Stimulated activated CD4-positive, alpha-beta T cell treated with anti-CD3 and anti-CD28 coated beads, Interleukin-2, amount 100 ng/mL, for 4 hours (primary cell): ENCODE measurements around the gene PMFBP1.
A peak's percentile ranks its signal among the peaks of the same experiment; 100 is the strongest.
"Not testable (repeated sequence)": the region's sequence is repeated elsewhere in the genome, so short reads cannot be mapped to it uniquely, and the experiment has no call there.

Experiments used
- DNase-seq: peaks from one replicate; pipeline ENCODE4 v3.0.0-alpha.2; 2020; ENCODE audit warnings: low read depth

PMFBP1 gene

DNA sequence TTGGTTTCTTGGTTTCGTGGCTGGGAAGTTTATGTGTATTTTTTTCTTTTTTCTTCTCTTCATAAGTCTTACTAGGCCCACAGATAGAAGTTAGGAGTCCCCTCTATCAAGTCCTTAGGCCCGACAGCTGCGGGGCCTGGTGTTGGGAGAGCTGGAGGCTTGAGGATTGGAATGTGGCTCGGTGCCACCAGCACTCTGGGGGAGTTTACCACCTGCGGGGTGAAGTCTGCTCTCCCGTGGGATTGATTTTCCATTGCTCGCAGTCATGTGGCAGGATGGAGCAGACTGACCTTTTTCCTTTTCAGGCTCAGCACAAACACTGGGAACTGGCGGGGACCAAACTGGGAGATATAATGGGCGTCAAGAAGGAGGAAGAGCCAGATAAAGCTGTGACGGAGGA is 70.8 kb downstream of the PMFBP1 start:
- DNase-seq, result no peak

DNA sequence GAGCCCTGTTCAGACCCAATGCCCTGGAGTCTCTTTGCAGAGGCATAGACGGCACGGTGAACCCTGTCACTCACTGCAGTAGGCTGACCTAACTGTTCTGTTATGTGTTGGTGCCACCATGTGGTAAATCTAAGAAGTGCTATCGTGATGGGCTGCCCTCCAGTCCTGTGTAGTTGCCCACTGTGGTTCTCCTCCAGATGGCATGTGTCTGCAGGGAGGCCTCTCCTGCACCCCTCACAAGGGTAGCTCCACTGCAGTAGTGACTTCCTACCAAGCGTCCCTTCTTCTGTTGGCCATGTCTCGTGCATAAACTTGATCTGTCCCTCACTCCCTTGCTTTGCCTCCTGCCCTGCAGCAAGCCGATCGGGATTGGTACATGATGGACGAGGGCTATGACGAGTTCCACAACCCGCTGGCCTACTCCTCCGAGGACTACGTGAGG is 72.6 kb downstream of the PMFBP1 start:
- DNase-seq, result peak; percentile 19

DNA sequence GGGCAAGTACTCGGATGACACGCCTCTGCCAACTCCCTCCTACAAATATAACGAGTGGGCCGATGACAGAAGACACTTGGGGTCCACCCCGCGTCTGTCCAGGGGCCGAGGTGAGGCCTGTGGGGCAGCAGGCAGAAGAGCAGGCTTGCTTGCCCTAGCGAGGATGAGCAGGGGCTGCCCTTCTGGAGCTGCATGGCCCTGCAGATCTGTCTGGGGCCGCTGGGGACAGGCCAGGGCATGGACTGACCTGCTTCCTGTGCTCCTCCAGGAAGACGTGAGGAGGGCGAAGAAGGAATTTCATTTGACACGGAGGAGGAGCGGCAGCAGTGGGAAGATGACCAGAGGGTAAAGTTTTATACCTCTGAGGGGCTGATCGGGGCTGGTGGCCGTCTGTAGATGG is 73.0 kb downstream of the PMFBP1 start:
- DNase-seq, result no peak

DNA sequence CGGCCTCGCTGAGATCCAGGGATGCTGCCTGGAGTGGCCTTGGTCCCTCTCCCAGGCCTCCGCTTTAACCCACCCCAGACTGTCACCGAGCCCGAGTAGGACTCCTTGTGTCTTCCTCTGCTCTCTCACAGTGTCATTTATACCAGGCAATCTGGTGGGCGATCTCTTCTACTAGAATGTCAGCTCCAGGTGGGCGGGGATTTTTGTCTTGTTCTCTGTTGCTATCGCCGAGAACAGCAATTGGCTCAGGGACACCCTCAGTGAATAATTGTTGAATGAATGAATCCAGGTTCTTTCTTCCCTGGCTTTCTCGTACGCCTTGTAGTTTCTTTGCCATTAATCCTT is 77.7 kb downstream of the PMFBP1 start:
- DNase-seq, result peak; percentile 71

DNA sequence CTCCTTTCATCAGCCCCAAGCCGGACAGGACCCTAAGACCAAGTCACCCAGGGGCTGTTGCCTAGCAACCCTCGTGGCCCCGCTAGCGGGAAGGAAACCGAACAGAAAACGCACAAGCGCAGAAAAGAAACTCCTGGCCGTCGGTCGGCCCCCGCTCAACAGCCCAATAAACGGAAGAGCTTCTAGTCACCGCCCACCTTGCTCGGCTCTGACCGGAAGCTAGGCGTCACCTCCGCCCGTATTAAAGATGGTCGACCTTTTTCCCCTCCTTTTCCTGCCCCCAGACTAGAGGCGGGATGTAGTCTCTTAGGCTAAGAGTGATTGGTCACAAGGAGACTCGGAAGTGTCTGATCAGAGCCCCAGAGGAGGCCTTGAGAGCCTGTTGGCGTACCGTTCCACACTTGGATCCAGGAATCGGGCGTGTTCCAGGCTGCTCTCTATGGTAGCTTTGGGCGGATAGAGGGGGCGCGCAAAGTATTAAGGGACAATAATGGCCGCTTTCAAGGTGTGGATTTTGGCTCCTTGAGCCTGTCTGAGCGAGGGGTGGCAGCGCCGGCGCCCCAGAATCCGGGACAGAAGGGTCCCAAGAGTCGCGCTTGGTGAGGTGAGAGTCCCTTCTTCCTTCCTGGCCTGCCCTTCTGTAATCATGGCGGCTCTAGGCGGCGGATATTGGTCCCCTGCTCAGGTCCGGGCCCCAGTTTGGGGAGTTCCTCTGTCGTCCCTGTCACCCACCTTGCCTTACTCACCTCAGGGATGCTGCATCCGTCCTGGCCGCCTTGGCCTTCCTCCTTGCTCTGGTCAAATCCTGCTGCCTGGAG is 78.3 kb downstream of the PMFBP1 start, which contains the start of the genes DHX38 and TXNL4B:
DHX38 (plus strand) TSS at position 400 of the 818 bp plus-strand sequence. CDS start 2,311 bp downstream, outside the sequence.
TXNL4B (minus strand) TSS at position 173 of the 818 bp plus-strand sequence. CDS start 2,871 bp downstream, outside the sequence.
- peak; percentile 91 for DNase-seq

DNA sequence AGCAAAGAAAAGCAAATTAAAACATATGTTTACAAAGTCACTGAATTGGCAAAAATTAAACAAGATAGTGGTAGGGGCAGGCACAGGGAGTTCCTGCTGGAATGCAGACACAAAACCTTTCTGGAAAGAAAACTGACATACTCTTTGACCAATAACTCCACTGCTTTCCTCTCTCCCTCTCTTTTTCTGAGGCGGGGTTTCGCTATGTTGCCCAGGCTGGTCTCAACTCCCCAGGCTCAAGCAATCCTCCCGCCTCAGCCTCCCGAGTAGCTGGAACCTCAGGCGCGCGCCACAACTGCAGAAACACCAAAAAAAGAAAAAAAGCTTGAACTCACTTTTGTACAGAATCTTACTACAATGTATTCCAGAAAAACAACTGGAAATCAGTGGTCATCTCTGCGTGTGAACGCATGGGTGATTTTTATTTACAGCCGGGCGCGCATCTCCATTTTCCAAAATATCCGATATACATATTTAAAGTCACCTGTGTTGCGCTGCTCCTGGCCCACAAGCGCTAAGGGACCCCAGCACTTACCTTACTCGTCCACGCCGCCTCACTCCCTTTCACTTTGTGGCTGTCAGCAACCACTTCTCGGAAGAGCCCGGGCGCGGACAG is 79.0 kb downstream of the PMFBP1 start:
- no peak for DNase-seq

DNA sequence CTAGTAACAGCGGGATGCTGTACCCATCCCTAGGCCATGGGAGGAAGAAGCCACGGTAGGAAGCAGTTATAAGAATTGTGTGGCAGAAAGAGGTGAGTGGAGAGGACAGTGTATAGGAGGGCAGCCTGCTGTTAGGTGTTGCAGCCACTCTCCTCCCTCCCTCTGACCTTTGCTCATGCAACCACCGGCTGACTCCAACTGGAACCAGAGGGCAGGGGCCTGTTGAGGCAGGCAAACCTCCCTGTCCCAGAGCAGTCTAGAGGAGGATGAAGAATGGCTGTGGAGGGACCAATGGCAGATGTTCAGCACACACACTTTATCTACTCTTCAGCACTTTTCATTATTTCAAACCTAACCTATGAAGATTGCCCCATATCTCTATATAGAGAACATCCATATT is 80.7 kb downstream of the PMFBP1 start:
- no peak for DNase-seq

DNA sequence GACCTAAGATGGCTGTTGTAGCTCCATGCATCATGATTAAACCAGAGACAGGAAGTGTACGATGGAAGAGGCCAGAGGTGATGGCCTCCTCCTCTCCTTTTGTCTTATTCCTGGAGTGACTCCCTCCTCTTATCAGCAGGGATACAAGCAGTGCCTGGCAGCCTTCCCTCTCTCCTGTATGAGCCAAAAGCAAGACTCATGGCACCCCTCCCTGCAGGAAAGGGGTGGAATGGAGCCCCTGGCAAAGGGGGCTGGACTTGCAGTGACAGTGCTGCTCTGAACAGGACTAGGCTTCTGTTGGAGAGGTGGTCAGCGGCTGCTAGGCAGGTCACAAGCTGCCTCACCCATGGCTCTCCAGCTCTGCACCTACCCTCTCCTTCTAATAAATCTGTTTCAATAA is 87.0 kb downstream of the PMFBP1 start:
- no peak for DNase-seq

DNA sequence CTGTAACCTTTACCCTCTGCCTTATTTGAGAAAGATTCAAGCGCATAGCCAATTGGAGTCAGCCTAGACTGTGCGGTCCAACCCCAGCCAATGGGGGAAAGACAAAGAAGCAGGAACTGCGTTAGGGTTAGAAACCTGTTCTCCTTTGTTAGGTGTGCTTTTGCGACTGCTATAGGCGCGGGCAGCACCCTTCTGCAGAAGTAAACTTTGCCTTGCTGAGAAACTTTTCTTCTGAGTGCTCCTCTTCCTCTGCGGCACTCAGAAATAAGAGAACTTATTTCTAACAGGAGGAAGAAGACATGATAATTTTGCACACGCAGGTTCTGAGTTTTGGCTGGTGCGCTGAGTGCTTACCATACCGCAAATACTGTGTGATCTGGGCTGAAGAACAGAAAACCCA is 87.5 kb downstream of the PMFBP1 start:
- no peak for DNase-seq

DNA sequence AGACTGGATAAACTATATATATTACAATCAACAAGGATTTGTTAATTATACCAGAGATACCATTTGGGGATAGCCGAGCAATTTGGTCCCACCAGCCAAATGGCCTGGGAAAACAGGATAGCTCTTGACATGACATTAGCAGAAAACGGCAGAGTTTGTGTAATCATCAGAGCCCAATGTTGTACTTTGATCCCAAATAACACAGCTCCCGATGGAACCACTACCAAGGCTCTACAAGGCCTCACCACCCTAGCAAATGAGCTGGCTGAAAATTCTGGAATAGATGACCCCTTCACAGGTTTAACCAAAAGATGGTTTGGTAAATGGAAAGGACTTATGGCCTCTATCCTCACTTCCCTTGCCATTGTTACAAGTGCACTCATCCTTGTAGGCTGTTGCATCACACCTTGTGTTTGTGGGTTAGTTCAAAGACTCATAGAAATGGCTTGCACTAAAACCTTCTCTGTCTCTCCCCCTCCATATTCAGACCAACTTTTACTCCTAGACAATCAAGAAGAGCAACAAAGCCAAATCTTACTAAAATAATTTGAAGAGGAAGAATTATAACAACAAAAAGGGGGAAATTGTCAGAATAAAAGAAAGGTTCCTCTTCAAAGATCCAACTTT is 88.1 kb downstream of the PMFBP1 start:
- no peak for DNase-seq

DNA sequence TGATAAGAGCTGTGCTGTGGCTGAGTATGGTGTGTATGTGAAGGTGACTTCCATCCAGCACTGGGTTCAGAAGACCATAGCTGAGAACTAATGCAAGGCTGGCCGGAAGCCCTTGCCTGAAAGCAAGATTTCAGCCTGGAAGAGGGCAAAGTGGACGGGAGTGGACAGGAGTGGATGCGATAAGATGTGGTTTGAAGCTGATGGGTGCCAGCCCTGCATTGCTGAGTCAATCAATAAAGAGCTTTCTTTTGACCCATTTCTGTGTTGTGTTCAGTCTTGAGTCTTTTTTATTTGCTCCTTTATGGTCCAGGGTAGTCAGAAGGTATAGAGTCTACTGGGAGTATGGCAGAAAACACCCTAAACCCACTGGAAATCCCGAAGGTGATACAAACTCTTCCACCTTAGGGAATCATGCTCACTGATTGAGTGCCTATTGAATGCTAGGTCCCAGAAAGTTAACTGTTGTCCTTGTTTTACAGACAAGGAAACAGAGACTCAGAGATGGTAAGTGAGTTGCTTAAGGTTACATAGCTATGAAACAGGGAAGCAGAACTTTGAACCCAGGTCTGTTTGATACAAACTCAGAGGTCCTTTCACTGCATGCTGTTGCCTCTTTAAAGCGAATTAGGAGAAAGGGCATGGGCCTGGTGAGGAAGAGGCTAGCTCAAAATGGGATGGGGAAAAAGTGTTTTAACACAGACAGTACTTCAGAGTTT is 94.8 kb downstream of the PMFBP1 start:
- not testable (repeated sequence) for DNase-seq

DNA sequence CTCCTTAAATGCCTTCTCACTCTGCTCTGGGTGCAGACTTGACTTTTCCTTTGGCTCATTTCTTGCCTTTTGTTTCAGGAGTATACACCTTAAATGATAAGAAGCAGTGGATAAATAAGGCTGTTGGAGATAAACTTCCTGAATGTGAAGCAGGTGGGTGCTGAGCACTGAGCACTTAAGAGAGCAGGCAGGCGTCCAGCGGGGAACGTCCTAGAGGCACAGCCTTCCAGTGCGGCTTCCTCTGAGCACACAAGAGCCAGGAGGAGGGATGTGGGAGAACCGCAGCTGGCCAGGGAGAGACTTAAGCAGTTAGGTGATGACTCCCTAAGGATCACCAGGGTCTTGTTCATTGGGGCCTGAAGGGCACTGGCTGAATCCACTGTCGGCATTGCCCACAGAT is 96.9 kb downstream of the PMFBP1 start:
- not testable (repeated sequence) for DNase-seq

DNA sequence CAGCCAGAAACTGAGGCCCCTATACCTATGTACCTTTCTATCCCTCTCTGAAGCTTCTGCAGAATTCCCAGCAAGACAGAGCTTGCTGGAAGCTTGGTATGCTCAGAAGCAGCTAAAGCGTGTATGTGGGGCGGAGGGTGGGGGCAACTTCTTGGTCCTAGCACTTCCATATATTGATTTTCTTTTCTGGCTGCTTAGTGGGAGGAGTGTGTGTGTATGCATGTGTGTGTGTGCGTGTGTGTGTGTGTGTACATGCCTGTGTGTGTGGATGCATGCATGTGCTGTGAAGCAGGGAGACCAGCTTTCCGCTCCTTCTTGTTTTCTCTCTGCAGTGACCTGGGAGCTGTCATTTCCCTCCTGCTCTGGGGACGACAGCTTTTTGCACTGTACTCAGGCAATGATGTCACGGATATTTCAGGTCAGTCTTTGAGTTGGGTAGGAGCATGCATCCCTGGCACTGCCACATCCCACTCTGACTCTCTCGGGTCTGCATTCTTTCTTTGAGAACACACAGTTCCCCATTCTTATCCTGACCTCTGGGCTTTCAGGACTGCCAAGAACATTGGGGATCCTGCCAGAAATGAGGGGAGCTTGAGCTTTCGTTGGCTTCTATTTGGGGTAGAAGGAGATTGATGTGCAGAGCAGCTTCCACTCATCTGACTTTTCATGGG is 98.3 kb downstream of the PMFBP1 start:
- DNase-seq, result no peak

DNA sequence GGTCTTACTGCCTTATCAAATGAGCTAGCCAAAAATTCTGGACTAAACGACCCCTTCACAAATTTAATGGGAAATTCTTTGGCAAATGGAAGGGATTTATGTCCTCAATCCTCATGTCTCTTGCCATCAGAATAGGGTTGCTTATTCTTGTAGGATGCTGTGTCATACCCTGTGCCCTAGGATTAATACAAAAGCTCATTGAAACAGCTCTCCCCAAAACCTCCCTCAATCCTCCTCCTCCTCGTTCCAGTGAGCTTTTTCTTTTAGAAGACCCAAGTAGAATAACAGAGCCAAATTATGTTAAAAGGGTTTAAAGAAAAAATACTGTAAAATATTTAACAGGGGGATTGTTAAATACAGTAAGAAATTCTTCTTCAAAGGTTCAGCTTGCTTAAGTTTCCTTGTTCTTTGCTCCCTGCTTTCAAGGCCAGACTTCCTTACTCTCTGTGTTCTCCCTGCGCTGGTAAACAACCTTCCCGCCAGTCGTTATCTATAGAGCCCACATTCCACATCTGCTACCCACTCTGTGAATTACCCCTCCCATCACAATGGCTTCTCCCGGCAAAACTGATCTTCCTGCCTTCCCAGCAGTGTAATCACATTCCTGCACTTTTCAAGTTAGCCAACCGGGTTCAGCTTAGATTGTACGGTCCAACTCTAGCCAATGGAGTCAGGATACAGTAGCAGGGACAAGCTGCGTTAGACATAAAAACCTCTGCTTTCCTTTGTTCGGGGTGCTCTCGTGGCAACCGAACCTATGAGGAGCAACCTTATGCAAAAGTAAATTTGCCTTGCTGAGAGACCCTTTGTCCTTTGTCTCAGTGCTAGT is 99.2 kb downstream of the PMFBP1 start:
- DNase-seq, result no peak
